GM21367 (cell line): Measurements from ENCODE around the gene MCF2L.

ENCODE experiments used
- ATAC-seq: cut with Tn5 transposase; IDR thresholded peaks from one replicate; pipeline ENCODE4 v1.9.1; 2021; ENCODE audit not compliant: unreplicated experiment

Gene MCF2L

DNA sequence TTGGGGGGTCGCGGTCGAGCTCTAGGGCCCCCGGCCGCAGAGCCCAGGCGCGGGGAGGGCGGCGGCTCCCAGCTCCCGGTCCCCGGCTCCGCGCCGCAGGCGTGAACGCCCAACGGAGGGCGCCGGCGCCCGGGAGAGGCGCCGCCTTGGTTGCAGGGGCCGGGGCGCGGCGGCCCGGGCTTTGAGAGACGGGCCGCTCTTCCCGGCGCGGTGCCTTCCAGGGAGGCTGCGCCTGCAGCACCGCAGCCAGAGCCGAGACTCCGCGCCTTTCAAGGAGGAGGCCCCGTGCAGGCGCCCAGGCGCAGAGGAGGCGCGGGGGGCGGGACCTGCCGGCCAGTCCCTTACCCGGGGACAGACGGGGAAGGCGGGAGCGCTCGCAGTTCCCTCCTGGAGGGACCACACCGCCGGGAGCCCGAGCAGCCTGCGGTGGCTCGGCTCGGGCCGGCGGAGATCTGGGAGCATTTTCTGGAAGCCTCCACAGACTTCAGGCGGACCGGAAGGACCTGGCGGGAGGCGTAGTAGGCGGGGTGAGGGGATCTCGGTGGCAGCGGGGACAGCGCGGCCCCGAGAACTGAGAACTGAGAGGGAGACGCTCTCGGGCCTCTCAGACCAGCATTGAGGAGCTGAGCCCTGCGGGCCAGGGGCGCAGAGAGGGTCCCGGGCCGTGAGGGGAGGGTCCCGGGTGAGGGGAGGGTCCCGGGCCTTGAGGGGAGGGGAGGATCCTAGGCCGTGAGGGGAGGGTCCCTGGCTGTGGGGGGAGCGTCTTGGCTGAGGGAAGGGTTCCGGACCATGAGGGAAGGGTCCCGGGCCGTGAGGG lies 25.5 kb upstream of the MCF2L start:
- ATAC-seq = peak; percentile 23

DNA sequence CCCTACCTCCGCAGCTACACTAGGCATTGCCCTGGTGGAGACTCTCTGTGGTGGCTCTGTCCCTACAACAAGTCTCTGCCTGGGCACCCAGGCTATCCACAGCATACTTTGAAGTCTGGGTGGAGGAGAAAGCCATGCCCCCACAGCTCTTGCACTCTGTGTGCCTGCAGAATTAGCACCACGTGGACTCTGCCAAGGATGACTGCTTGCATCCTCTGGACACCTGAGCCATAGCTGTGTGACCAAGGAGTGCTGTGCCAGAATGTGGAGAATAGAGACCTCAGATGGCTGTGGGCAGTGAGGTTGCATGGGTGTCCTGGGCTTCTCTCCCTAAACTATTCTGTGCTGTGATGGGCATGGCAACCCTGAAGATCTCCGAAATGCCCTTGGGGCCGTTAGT lies 21.2 kb upstream of the MCF2L start:
- no peak for ATAC-seq

DNA sequence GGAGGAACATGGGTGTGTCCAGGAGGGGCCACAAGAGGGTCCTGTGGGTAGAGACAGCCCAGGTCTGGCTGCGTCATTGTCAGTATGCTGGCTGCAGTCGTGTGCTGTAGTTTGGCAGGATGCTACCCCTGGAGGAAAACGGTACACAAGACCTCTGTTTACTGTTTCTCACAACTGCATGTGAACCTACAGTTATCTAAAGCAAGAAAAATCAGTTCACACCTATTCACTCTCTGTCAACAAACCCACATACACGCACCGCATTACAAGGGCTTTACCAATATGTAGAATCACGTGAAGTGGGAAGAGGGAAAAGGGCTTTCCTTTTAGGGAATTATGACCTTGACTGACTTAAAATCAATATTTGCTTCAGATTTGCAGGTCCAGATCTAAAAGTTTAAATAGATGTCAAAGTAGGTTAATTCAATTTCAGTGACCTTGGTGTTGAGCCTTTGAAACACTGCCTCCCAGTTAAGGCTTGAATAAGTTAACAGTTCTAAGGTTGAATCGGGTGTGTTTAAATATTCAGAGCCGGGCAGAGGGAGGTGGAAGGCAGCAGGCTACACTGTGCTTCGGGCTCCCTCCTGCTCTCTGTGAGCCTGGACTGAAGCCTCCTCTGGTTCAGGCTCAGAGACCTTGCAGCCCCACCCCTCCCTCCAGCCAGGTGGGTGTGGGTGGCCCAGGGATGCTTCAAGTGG lies 17.2 kb upstream of the MCF2L start:
- no peak for ATAC-seq

DNA sequence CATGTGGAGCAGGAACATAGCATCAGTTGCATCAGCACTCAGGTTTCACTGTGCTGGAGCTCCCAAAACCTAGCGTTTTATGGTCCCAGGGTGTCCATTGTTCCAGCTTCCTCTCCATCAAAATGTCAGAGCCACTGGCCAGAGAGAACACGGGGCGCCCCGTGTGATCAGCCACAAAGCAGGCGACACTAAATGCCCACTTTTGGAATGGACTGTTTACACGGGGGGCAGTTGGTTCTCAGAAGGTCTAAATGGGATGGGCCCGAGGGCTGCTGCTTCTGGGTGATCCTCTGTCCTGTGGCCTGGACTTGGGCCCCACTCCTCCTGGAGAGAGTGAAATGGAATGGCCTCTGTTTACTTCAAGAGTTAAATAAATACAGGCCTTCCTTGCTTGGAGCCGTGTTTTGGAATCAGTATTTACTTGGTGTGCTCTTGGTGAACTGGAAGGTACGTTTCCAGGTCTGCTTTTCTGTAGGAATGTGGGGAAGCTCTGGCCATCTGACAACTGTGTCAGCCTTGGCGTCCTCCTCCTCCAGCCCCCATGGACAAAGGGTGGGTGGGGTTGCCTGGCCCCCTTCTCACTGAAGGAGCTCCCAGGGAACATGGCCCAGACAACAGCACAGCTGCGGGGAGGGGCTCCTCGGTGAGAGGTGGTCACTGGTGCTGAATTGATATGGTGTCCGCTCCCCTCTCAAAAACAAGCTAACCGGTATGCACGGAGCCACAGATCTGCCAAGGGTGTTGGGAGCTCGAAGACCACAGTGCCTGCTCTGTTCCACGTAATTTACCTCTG lies 16.1 kb upstream of the MCF2L start:
- no peak for ATAC-seq

DNA sequence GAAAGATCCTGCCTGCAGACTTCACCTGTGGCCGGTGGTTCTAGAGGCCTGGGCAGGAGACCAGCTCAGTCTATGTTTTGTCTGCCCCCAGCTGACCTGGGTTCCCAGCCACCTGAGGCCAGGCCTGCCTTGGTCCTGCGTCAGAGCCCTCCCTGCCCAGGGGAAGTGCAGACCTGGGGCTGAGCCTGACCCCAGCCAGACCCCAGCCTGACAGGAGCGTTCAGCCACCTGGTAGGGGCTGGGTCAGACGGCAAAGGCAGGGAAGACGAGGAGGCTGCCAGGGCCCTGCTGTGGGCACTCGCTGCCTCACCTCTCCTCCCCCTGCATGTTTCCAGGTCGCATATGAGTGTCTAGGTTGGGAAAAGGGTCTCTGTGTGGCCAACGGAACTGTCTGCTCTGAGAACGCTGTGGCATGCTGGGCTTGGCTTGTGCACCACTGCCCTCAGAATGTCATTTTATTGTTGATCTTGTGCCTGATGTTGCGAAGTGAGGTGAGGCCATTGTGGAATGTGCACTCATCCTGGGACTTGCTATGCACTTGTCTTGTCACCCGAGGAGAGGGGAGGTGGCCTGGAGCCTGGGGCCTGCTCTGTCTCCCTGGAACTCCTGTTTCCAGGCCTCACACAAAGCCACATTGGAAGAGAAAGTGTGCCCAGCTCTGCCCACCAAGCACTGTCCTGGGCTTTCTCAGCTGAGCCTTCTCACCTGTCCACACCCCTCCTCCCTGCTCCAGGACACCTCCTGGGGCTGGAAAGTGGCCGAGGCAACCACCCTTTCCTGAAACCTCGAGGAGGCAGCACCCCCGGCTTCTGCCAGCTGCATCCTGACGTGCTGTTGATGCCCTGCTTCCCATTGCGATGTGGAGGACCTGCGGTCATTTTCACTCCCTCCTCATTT lies 15.2 kb upstream of the MCF2L start:
- ATAC-seq = no peak

DNA sequence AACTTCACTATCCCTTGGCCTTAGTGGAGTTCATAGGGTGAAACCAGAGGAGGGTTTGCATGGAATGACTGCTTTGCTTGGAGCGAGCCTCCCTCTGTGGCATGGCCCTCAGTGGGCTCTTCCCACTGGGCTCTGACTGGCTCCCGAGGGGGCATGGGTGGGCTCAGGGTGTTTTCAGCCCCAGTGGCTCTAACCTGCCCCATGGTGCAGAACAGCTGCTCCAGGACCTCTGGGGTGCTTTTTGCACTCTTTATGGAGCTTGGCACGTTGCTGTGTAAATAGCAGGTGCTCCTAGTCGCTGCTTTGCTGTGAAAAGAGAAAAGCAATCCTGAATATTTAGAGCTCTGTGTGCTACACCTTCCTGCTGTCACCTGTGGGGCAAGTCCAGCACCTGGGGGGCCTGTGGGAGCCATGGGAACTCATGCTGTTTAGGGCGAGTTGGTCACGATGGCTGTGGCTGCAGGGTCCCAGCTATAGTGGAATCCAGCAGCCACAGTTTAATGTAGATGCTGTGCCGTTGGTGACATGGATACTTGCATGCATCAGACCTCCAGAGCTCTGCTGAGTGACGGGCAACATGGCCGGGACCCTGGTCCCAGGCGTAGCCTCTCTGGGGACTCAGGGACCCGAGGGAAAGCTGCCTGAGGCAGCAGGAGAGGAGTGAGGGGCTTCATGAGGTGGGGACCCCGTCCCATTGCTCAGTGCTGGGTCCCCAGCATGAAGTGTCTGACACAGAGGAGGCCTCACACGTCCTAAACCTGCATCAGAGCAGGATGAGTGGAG lies 14.3 kb upstream of the MCF2L start:
- ATAC-seq = no peak

DNA sequence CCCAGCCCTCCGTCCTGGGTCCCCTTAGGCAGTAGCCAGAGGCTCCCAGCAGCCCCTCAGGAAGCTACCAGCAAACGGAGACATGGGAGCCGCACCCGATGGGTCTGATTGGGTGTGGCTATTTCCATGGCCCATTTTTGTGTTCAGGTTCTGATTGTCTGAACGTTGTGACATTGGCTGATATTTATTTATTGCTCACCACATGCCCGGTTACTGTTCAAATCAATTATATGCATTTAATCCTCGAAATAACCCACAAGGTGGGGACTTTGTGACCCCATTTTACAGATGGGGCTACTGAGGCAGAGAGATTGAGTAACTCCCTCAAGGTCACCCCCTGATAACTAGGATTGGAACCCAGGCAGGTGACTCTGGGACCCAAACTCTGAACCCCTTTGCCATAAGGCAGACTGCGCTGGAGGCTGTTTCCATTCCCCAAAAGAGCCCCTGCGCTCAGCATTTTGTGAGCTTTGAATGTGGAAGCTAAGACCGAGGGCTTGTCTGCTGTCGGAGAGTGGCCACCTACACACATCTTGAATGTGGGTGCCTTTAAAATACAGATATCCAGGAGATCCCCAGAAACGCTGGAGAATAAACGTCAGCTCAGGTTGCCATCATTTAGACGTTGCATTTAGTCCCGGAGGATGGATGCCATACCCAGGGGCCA lies 13.6 kb upstream of the MCF2L start:
- ATAC-seq = no peak

DNA sequence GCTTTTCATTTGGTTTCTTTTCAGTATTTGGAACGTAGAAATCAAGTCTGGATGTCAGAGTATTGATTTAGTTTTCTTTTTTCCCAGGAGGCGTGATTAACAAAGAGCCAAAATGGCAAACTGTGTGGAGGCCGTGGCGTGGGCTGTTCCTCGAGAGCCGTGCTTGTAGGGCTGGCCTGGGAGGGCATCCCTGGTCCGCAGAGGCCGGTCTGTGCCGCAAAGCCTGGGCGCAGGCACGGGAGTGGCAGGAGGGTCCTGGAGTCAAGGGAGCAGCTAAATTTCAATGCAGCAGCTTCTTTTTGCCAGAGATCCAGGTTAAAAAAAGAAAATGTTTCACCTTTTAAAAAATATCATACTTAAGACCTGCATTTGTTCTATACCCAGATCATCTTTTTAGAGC lies 13.1 kb upstream of the MCF2L start:
- no peak for ATAC-seq

DNA sequence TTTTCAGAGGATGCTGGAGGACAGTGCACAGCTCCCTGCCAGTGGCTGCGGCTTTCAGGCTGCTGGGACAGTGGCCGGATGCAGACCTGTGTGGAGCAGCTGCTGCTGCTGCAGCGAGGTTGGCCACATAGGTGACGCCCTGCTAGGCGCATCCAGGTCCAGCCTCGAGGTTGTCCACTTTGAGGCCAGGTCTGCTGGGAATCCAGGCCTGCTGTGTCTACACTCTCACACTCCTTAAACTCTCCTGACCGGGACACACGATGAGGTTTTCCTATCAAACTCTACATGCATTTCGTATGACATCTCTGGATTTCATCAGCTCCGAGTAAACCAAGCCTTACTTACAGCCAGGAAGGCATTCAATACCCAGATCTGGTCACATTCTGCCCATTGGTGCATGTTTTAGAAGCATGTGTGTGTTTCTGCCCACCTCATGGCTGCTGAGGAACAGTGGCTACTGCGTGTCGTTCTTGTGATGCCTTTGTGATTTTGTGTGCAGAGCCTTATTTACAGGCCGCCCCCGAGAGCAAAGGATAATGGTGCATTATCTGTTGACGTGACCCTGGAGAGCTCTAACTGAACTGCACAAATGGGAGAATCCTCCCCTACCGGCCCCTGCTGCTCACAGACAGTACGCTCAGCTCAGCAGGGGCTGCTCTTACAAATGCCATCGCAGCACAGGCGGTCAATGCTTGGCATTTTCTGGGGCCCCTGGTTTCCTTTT lies 12.3 kb upstream of the MCF2L start:
- ATAC-seq = no peak

DNA sequence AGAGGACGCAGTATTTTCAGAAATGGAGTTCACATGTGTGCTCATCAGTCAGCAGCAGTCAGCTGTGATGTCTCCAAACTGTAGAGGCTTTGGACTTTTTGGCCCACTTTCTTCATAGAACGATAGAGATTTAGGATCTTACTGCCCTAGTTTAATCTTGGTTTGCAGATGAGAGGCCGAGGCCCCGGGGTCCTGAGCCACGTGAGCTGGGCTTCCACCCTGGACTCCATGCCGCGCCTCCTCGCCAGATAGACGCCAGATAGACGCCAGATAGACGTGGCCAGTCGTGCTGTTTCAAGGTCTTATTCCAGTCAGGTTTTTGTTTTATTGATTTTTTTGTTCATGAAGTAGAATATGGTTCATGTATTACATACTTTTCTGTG lies 11.7 kb upstream of the MCF2L start:
- ATAC-seq = no peak

DNA sequence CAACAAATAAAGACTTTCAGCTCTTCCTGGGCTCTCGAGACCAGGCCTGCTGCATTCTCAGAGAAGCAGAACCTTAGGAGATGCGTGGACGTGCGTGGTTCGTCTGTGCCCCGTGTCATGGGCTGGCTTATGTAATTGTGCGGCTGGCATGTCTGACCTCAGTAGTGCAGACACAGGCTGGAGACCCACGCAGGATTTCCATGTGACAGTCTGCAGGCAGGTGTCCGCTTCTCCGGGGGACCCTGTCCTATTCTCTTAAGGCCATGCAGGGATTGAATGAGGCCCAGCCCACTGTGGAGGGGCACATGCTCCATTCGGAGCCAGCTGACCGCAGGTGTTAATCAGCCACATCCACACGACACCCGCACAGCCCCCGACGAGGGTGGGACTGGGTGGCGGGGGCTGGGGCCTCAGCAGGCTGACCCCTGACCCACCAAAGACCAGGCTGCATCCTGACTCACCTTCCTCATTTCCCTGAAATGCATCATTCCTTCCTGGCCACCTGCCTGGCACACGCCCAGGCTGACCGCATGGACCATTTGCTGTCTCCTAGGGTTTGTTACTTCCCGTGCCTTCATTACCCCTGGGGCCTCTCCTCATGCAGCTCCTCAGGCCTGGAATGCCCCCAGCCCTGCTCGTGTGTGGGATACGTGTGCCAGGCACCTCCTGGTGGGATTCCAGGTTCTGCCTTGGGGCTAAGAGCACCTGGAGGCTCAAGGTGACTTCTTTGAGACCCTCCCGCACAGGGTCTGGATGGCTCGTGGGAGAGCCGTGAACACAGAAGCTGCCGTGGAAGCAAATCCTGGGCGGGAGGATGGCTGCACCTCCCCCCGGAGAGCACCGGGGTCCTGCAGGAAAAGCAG lies 10.7 kb upstream of the MCF2L start:
- ATAC-seq = no peak

DNA sequence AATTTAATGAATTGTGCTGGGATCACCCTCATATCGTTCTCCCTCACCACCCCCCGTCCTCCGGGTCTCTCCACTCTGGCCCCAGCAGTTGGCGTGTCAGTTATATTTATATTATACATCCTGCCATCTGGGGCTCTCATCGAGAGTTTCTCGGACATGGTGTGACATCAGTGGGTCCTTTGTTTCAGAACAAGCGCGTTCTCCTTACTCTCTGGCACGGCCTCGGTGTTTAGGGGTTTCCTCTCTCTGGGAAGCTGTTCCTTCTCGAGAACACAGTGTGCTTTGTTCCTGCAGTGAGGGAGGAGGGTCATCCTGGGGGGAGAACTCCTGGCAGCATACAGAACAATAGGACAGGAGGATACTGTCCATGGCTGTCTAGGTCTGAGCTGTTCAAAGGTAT lies 9.8 kb upstream of the MCF2L start:
- ATAC-seq = no peak

DNA sequence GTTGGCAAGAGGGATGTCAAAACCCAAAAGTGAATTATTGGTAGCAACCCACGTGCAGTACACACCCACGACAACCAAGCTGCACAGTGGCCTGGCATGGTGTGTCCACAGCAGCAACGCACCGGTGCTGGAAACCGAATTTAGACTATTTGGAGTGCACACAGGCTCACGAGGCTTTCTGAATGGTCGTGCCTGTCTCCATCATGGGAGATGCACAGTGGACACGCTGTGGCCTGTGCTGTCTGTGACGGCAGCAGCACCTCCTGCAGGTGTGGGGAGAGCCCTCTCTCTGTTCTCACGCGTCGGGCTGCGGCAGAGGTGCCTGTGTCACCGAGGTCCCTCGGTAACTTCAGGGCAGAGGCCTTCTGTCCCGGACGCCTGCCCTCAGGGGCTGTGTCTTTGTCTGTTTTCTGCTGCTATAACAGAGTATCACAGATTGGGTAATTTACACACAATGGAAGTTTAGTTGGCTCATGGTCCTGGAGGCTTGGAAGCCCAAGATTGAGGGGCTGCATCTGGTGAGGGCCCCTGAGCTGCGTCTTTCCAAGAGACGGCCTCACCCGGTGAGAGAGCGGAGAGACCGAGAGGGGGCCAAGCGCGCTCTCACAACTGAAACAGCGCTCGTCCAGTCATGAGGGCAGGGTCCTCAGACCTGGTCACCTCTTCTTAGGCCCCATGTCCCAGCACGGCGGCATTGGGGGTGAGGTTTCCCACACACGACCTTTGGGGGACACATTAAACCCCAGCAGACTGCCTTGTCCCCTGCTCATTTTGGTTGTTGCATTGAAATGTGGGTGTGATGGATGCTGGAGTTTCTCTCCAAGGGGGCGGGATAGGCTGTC lies 9.1 kb upstream of the MCF2L start:
- no peak for ATAC-seq

DNA sequence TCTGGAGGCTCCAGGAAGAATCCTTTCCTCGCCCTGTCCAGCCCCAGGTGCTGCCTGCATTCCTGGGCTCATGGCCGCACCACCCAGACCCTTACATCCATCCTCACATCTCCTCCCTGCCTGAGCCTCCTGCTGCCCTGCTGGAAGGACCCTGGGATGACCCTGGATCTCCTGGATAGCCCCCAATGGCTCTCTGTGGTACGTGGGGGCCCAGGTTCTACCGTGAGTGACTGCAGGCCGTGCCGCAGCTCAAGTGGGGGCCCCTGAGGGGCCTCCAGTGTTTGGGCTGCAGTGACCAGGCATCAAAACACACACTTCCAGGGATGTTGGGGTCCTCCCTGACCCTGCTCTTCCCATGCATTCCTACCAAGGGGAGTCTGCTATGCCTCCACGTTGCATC lies 8.3 kb upstream of the MCF2L start:
- ATAC-seq = no peak

DNA sequence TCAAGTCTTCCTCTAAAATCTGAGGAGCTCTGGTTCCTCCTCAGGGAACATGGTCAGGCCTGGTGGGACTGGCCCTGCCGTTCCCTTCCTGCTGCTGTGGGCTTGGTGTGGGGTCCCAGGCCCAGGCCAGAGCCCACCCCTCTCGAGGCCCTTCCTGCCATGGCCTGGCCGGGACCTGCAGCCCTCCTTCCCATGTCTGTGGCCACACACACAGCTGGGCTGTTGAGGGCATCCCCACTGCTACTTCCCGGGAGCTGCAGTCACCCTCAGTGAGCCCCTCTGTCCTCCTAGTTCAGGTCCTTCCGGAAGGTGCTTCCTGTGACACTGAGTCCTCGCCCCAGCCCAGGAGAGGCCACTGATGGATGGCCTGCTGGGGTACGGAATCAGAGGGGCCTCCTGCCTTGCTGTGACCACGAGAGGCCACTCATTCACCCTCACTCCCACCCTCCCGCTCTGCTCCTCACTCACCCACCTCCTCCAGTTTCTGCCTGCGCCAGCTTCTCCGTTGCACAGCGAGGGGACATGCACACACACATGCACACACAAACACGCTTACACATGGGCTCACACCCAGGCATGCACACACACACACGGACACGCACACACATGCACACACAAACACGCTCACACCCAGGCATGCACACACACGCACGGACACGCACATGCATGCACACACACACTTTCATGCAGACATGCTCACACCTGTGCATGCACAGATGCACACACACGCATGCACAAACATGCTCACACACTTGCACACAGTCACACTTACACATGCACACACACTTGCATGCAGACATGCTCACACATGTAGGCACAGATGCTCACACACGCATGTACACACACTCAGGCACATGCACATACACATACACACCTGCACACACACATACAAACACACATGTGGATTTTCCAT lies 7.3 kb upstream of the MCF2L start:
- ATAC-seq = no peak

DNA sequence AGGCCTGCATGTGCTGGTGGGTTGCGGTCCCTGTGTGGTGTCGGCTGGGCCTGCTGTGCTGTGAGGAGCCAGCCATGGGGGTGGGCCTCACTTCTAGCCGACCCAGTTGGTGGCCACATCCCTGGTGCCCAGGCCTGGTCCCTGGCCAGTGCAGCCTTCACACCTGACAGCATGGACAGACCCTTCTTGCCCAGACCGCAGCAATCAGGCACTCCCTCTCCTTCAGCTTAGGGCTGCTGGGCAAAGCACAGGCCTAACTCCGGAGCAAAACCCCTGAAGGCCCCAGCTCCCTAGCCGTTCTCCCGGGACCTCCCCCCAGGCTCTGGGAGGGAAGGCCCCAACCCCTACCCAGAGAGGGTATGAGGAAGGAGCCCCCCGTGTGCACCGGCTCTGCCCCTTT lies 6.6 kb upstream of the MCF2L start:
- no peak for ATAC-seq
